Measurements from ENCODE around the gene PRDX3.

PRDX3 gene

DNA sequence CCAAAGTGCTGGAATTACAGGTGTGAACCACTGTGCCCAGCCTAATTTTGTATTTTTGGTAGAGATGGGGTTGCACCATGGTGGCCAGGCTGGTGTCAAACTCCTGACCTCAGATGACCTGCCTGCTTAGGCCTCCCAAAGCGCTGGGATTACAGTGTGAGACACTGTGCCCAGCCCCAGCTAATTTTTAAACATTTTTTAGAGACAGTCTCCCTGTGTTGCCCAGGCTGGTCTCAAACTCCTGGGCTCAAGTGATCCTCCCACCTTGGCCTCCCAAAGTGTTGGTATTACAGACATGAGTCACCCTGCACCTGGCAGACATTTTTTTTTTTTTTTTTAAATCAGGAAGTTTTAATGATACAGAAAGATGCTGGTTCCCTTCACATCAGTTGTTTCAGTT lies 59.2 kb downstream of the PRDX3 start:
- no peak for DNase-seq

DNA sequence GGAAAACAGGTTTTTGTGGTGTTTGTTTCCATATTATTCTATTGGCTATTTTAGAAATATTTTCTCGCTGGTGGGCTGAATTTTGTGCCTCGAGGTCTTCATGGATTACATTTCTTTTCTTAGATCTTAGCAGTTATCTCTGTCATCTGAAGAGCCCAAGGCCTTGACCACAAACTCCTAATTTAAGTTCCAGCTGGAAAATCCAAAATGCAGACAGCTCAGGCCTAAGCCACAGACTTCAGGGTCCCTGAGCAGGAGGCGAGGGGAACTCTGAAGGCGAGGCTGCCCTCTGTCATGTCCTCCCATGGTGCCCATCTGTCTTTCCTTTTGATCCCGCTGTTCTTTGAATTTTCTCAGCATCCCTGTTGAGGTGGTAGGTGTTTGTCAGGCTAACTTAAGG lies 60.4 kb downstream of the PRDX3 start:
- no peak for DNase-seq
